Osteoblast (primary cell): ENCODE measurements around the gene DICER1. TPM values are rescaled to one million over a fixed set of nuclear protein-coding genes. Genes with fewer than 3 reads are reported as not detected.

ENCODE experiments used
- DNase-seq: peaks from one replicate; pipeline ENCODE4 v3.0.0; 2011; ENCODE audit warnings: low spot score, mixed read lengths; ENCODE audit not compliant: insufficient read length; ENCODE audit errors: missing footprints
- H2AFZ ChIP-seq: 2 replicates; pipeline ENCODE4 v1.6.0; 2011; ENCODE audit warnings: mild to moderate bottlenecking, low read length
- H3K27ac ChIP-seq: 2 replicates; pipeline ENCODE4 v1.5.1; 2011; ENCODE audit warnings: mild to moderate bottlenecking, low read depth, low read length, moderate library complexity
- H3K27me3 ChIP-seq: 2 replicates; pipeline ENCODE4 v1.6.0; 2012; ENCODE audit warnings: mild to moderate bottlenecking, control low read depth, inconsistent platforms, low read length, moderate library complexity; ENCODE audit not compliant: insufficient read depth
- H3K36me3 ChIP-seq: 2 replicates; pipeline ENCODE4 v1.5.1; 2011; ENCODE audit warnings: mild to moderate bottlenecking, low read length, control low read depth, moderate library complexity; ENCODE audit not compliant: insufficient read depth
- H3K4me1 ChIP-seq: 2 replicates; pipeline ENCODE4 v1.5.1; 2011; ENCODE audit warnings: mild to moderate bottlenecking, low read length, control low read depth, moderate library complexity; ENCODE audit not compliant: insufficient read depth
- H3K4me2 ChIP-seq: 2 replicates; pipeline ENCODE4 v1.6.0; 2011; ENCODE audit warnings: mild to moderate bottlenecking, low read length; ENCODE audit not compliant: insufficient read depth
- H3K4me3 ChIP-seq: fragments of 200-600 bp; sonication (generic); 3 replicates; pipeline ENCODE4 v1.5.1; 2012; ENCODE audit warnings: mild to moderate bottlenecking, low read length, inconsistent platforms; ENCODE audit not compliant: insufficient read depth
- H3K79me2 ChIP-seq: 2 replicates; pipeline ENCODE4 v1.6.0; 2012; ENCODE audit warnings: mild to moderate bottlenecking, low read length, control low read depth, inconsistent platforms; ENCODE audit not compliant: insufficient read depth
- H3K9me3 ChIP-seq: 2 replicates; pipeline ENCODE4 v1.5.1; 2011; ENCODE audit warnings: low read depth, low read length, control low read depth
- H4K20me1 ChIP-seq: 2 replicates; pipeline ENCODE4 v1.6.0; 2012; ENCODE audit warnings: mild to moderate bottlenecking, low read length, control low read depth; ENCODE audit not compliant: insufficient read depth
- total RNA-seq: library from RNA; depleted of rRNA; stranded (reverse); fragments of >200 nt; gene quantifications from 2 replicates; pipeline ENCODE4 v1.2.3, GENCODE V29; 2012
- TF ChIP-seq, protein P1 (sequence below): IDR thresholded peaks from 2 replicates; pipeline ENCODE4 v1.5.1; 2011; ENCODE audit warnings: mild to moderate bottlenecking, low read depth, low read length, moderate library complexity; ENCODE audit errors: extremely low read depth

Gene DICER1
- total RNA-seq, 1 donor = 53.6 TPM

DNA sequence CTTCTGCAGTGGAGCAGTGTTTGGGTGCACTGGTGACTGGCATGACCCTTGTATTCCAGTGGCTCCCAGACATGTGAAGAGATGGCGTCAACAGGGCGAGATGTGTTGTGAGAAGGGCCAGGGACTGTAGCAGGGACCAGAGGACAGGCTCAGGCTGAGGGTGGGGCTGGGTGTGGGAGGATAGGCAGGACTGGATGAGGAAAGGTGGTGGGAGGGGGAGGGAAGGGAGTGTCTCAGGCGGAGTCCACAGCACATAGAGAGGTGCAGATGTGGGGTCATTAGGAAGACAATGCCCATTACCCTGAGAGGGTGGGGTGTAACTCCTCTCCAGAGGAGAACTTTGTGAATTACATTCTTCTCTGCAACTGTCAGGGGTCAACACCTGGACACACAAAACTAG lies 78.5 kb downstream of the DICER1 start:
- no peak overlapping the region for H2AFZ ChIP-seq
- H3K4me2 ChIP-seq = no peak overlapping the region
- no peak overlapping the region for H3K27ac ChIP-seq
- DNase-seq = no peak
- H3K4me3 ChIP-seq = no peak overlapping the region
- TF ChIP-seq, protein P1, sequence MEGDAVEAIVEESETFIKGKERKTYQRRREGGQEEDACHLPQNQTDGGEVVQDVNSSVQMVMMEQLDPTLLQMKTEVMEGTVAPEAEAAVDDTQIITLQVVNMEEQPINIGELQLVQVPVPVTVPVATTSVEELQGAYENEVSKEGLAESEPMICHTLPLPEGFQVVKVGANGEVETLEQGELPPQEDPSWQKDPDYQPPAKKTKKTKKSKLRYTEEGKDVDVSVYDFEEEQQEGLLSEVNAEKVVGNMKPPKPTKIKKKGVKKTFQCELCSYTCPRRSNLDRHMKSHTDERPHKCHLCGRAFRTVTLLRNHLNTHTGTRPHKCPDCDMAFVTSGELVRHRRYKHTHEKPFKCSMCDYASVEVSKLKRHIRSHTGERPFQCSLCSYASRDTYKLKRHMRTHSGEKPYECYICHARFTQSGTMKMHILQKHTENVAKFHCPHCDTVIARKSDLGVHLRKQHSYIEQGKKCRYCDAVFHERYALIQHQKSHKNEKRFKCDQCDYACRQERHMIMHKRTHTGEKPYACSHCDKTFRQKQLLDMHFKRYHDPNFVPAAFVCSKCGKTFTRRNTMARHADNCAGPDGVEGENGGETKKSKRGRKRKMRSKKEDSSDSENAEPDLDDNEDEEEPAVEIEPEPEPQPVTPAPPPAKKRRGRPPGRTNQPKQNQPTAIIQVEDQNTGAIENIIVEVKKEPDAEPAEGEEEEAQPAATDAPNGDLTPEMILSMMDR = no peak
- H3K27me3 ChIP-seq = no peaks in the 10 kb centered on the region
- H3K9me3 ChIP-seq = no peaks in the 10 kb centered on the region
- no peaks in the 10 kb centered on the region for H3K4me1 ChIP-seq
- H3K79me2 ChIP-seq = no peaks in the 10 kb centered on the region
- no peaks in the 10 kb centered on the region for H4K20me1 ChIP-seq
- no peaks in the 10 kb centered on the region for H3K36me3 ChIP-seq

DNA sequence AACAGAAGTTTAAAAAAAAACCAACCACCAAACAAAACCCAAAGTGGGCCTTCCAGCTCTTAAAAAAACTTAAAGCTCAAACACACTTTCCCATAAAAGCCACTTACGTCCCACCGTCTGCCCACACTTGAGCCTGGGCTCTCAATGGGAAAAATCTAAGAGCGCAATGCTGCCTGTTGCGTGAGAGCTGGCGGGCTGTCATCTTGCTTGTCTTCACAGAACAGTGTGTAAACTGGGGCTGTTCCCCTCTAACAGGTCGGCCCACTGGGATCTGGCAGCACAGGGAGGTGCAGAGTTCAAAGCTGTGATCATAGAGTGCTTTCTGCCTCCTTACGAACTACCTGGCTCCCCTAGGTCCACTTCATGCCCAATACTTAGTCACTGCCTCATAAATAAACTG lies 80.0 kb downstream of the DICER1 start:
- H3K79me2 ChIP-seq = no peaks in the 10 kb centered on the region
- H3K9me3 ChIP-seq = no peaks in the 10 kb centered on the region
- no peak for DNase-seq
- no peak overlapping the region for H3K4me2 ChIP-seq
- no peaks in the 10 kb centered on the region for H3K36me3 ChIP-seq
- no peak overlapping the region for H3K27ac ChIP-seq
- no peak overlapping the region for H3K4me3 ChIP-seq
- no peaks in the 10 kb centered on the region for H3K27me3 ChIP-seq
- TF ChIP-seq, protein P1 = no peak
- H2AFZ ChIP-seq = no peak overlapping the region
- H3K4me1 ChIP-seq = no peaks in the 10 kb centered on the region
- no peaks in the 10 kb centered on the region for H4K20me1 ChIP-seq

DNA sequence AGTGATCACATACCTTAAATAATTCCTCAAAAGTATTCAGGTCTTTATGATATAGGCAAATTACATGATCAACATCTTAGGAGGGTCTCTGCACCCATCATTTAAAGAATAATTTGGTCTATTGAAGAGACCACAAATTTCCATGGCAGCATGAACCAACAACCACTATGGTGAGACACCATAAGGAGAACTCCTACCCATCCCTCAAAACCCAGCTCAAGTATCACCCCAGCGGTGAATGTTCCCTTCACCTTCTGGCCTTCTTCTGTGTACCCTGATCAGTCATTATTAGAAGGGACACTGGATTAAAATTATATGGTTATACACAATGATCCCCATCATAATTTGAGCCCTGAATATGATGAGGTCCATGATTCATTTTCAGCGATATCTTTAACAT lies 81.5 kb downstream of the DICER1 start:
- no peaks in the 10 kb centered on the region for H3K4me1 ChIP-seq
- no peak for DNase-seq
- no peak overlapping the region for H3K4me2 ChIP-seq
- H3K4me3 ChIP-seq = no peak overlapping the region
- no peaks in the 10 kb centered on the region for H4K20me1 ChIP-seq
- no peaks in the 10 kb centered on the region for H3K27me3 ChIP-seq
- H3K36me3 ChIP-seq = no peaks in the 10 kb centered on the region
- TF ChIP-seq, protein P1 = no peak
- H2AFZ ChIP-seq = no peak overlapping the region
- H3K9me3 ChIP-seq = no peaks in the 10 kb centered on the region
- no peak overlapping the region for H3K27ac ChIP-seq
- H3K79me2 ChIP-seq = no peaks in the 10 kb centered on the region

DNA sequence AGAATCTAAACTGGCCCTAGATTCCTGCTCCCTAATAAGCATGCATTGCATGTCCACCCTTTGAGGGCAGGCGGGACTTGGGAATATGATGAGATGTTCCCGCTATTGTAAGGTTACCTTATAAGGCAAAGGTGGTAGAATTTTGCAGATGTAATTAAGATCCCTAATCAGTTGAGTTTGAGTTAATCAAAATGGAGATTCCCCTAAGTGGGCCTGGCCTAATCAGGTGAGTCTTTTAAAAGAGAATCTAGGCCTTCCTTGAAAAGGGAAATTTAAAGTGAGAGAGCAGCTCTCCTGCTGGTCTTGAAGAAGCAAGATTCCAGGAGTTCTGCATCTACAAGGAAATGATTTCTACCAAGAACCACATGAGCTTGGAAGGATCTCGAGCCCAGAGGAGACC lies 83.4 kb downstream of the DICER1 start:
- Histone ChIP-seq H3K27ac (no peak overlapping the region), H3K27me3 (no peaks in the 10 kb centered on the region), H3K9me3 (no peaks in the 10 kb centered on the region), H3K36me3 (no peaks in the 10 kb centered on the region), H3K4me3 (no peak overlapping the region), H3K79me2 (no peaks in the 10 kb centered on the region), H4K20me1 (no peaks in the 10 kb centered on the region), H3K4me2 (no peak overlapping the region), H2AFZ (no peak overlapping the region), H3K4me1 (no peaks in the 10 kb centered on the region)
- no peak for DNase-seq
- TF ChIP-seq, protein P1 = no peak
